Spleen (tissue), 7 donors: ENCODE results near the gene CDC34.
A peak's percentile ranks its signal among the peaks of the same experiment; 100 is the strongest.

Experiments used
- CTCF ChIP-seq, 11 experiments: fragments of 200-600 bp in 7 of 11; fragments of 450-650 bp in 4 of 11; sonication (generic) in 4 of 11; IDR thresholded peaks in 8 of 11; conservative IDR thresholded peaks in 3 of 11; 1 replicate in 7 of 11; 2 replicates in 4 of 11; pipeline versions ENCODE4 v1.4.0 to v1.8.0; 2016 to 2021; ENCODE audit warnings: antibody characterized with exemption in 11 of 11, inconsistent platforms in 4 of 11, mild to moderate bottlenecking in 1 of 11
- POLR2A ChIP-seq, 3 donors: fragments of 450-650 bp; IDR thresholded peaks; one replicate each; pipeline ENCODE4 v1.5.1; 2017; ENCODE audit warnings: antibody characterized with exemption in 3 of 3, mild to moderate bottlenecking in 1 of 3
- POLR2AphosphoS5 ChIP-seq, 3 donors: sonication (generic); formaldehyde crosslinking; IDR thresholded peaks; one replicate each; pipeline ENCODE4 v1.5.1; 2017; ENCODE audit warnings: antibody characterized with exemption in 3 of 3
- donor health status: DM: no; HTN: no; CAD: no; lungs with moderate emphysema.
- donor health status: DM: no; HTN: no; CAD: no.
- donor health status: DM: no; HTN: no; CAD: no.

- TF ChIP-seq CTCF (IDR thresholded peaks at IDR 0.05 in 8 of 11, conservative IDR thresholded peaks at IDR 0.05 in 3 of 11) (no peak), POLR2AphosphoS5 (IDR thresholded peaks at IDR 0.05) (peak in 1 of 3 donors; percentile 43), POLR2A (IDR thresholded peaks at IDR 0.05) (no peak)
These were observed 43.3 kb downstream of the CDC34 start for GRCh38 chr19:574658-575526.
